ENCODE data around the gene EIF4G1. TPM values are rescaled to one million over a fixed set of nuclear protein-coding genes. Genes with fewer than 3 reads are reported as not detected.

Gene EIF4G1
- total and polyA plus RNA-seq, 10 of the 15 experiments (the other 5 are each of a cell fraction or from before 2014, with no cell fraction given), result 5.7 to 462 (median 237) TPM

DNA sequence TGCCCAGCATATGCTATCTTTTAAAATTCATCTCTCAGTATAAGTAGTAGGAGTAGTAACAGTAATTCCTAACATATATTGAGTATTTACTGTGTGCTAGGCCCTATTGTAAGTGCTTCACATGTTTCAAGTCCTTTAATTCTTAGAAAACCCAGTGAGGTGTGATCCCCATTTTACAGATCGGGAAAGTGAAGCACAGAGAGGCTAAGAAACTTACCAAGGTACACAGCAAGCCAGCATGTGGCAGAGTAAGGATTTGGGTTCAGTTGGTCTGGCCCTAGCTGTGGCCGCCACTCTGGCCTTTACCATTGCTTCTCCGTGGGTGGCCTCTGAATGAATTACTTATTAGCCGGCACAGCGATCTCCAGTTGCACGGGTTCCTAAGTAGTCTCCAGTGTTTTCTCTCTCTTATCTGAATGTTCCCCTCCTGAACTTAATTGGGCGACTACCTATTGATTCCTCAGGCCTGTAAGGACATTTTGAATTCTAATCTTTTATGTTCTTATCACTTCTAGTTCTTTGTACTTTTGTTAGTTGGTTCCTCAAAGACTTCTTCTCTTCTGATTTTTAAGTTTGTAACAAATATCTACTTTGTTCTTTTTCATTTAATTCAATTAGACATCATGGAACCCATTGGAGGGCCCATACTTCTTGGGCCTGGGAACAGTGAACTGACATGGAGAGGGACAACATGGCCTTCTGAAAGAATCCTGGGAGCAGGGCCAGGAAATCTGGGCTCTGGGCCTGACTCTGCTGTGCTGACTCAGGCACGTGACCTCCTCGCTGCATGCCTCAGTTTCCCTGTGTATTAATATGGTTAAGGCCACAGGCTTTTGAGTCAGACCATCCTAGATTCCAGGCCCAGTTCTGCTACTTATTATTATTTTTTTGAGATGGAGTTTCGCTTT lies 35.4 kb downstream of the EIF4G1 start:
- RAD21 ChIA-PET (ENCODE audit: unreplicated experiment), result interaction anchor here (0.6 kb wide), 1 partner anchor 12 kb away, joined by 3 read pairs; the partner anchor contains the start of genes CLCN2 and POLR2H
- Histone ChIP-seq H2AFZ (ENCODE audit: control insufficient read depth, low read depth, low read length) (no peak overlapping the region), H3K9ac (ENCODE audit: control insufficient read depth, insufficient read depth, low read length) (no peak overlapping the region), H3K79me2 (ENCODE audit: control insufficient read depth, insufficient read depth, low read length) (no peaks in the 10 kb centered on the region), H3K27ac (ENCODE audit: control insufficient read depth, insufficient read depth) (no peak overlapping the region), H3K4me3 (no peak overlapping the region), H3K36me3 (ENCODE audit: control insufficient read depth in 2 of 2, insufficient read depth in 2 of 2, low read length in 1 of 2) (no peaks in the 10 kb centered on the region), H3K9me3 (replicated peaks; ENCODE audit: control insufficient read depth, insufficient read depth, low read length) (no peaks in the 10 kb centered on the region), H3K4me2 (ENCODE audit: control insufficient read depth, insufficient read depth) (no peak overlapping the region), H3K4me1 (ENCODE audit: control insufficient read depth, insufficient read depth, low read length) (no peaks in the 10 kb centered on the region), H3K27me3 (replicated peaks in 1 of 2; ENCODE audit: control insufficient read depth in 2 of 2, insufficient read depth in 2 of 2, low read length in 1 of 2) (no peaks in the 10 kb centered on the region), H4K20me1 (ENCODE audit: control insufficient read depth, insufficient read depth) (no peaks in the 10 kb centered on the region)
- SMC1A ChIA-PET (ENCODE audit: uncharacterized antibody, unreplicated experiment), result no interaction called here
- intact Hi-C loops (cut with micrococcal nuclease; ENCODE audit: unreplicated experiment) (no loop called here), in situ Hi-C loops (cut with MboI) (no loop called here)
- TF ChIP-seq YY1 (IDR thresholded peaks at IDR 0.05; ENCODE audit: low read depth, low read length) (no peak), DPF2 (IDR thresholded peaks at IDR 0.05) (no peak), RFX5 (IDR thresholded peaks at IDR 0.05; ENCODE audit: low read depth, low read length) (no peak), NFXL1 (IDR thresholded peaks at IDR 0.05; ENCODE audit: borderline replicate concordance) (no peak), BMI1 (IDR thresholded peaks at IDR 0.05; ENCODE audit: borderline replicate concordance) (no peak), ATF7 (IDR thresholded peaks at IDR 0.05; ENCODE audit: low read depth) (no peak)
- TF ChIP-seq, protein P1, sequence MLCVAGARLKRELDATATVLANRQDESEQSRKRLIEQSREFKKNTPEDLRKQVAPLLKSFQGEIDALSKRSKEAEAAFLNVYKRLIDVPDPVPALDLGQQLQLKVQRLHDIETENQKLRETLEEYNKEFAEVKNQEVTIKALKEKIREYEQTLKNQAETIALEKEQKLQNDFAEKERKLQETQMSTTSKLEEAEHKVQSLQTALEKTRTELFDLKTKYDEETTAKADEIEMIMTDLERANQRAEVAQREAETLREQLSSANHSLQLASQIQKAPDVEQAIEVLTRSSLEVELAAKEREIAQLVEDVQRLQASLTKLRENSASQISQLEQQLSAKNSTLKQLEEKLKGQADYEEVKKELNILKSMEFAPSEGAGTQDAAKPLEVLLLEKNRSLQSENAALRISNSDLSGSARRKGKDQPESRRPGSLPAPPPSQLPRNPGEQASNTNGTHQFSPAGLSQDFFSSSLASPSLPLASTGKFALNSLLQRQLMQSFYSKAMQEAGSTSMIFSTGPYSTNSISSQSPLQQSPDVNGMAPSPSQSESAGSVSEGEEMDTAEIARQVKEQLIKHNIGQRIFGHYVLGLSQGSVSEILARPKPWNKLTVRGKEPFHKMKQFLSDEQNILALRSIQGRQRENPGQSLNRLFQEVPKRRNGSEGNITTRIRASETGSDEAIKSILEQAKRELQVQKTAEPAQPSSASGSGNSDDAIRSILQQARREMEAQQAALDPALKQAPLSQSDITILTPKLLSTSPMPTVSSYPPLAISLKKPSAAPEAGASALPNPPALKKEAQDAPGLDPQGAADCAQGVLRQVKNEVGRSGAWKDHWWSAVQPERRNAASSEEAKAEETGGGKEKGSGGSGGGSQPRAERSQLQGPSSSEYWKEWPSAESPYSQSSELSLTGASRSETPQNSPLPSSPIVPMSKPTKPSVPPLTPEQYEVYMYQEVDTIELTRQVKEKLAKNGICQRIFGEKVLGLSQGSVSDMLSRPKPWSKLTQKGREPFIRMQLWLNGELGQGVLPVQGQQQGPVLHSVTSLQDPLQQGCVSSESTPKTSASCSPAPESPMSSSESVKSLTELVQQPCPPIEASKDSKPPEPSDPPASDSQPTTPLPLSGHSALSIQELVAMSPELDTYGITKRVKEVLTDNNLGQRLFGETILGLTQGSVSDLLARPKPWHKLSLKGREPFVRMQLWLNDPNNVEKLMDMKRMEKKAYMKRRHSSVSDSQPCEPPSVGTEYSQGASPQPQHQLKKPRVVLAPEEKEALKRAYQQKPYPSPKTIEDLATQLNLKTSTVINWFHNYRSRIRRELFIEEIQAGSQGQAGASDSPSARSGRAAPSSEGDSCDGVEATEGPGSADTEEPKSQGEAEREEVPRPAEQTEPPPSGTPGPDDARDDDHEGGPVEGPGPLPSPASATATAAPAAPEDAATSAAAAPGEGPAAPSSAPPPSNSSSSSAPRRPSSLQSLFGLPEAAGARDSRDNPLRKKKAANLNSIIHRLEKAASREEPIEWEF (IDR thresholded peaks at IDR 0.05; ENCODE audit: insufficient replicate concordance, low read depth, low read length), result no peak
- no TSS peak for BruUV-seq (replicated peaks)
- CTCF ChIA-PET, result no interaction called here
- DNase-seq (ENCODE audit: low read depth, low spot score) (no peak), FAIRE-seq (no peak), ATAC-seq (no peak)
- POLR2A ChIA-PET, result interaction anchor here (1.3 kb wide), 1 partner anchor 12 kb away, joined by 4 read pairs; the partner anchor contains the start of genes CLCN2 and POLR2H
- WGBS (ENCODE audit: insufficient coverage, insufficient replicate concordance, low lambda C conversion rate, missing lambda C conversion rate), result 83% methylated on average over 10 of the region's 10 CpGs
